ENCODE measurements around the gene TMEM115.

TMEM115 gene

DNA sequence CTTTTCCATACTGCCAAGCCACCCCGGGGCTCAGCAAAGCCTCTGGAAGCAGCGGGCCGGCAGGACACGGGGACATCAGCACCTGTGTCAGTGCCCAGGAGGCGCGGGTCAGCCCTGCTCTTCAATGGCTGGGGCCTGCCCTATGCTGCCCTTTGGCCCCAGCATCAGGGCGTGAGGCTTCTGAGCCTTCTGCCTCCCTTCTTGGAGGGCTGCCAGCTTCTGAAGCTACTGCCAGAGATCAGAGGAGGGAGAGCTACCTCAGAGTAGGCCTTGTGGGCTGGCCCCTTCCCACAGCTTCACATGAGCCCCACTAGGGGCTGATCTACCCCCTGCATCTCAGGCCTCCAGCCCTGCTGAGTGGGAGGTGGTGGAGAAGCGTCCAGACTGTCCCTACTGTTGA lies 13.0 kb upstream of the TMEM115 start (continued):
- TF ChIP-seq ZNF658 (tag by site-specific recombination; IDR thresholded peaks at IDR 0.05), result no peak

DNA sequence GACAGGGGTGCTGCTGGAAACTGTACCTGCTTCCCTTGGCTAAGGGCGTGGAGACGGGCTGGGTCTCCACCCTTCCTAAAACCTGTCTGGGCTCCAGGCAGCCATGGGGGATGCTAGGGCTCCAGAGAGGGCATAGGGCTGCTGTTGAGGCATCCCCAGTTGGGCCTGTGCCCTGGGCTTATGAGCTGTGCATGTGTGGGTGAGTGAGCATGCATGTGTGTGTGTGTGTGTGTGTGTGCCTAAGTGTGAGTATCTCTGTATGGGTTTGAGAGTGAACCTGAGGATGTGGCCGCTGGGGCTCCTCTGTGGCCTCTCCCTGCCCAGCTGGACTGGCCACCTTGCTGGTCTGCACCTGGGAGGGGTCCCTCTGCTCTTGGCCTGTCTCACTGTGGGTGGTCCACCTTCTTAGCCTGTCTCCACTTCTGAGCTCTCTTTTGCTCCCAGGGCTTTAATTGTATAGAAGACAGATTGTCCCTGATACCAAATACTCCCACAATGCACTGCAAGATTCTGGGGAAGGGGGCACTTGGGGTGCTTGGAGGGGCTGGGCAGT lies 11.9 kb upstream of the TMEM115 start:
- Histone ChIP-seq H3K36me3 (ENCODE audit: control insufficient read depth in 2 of 2, insufficient read depth in 1 of 2, low read length in 2 of 2) (no peaks in the 10 kb centered on the region), H3K27ac (ENCODE audit: extremely low read depth, low read depth, low read length) (no peak overlapping the region; the same call in 1 of the 2 replicates), H3K9me3 (ENCODE audit: control insufficient read depth, insufficient read depth, low read depth, low read length) (no peaks in the 10 kb centered on the region), H3K4me3 (ENCODE audit: low read depth, low read length) (no peak overlapping the region), H3K4me1 (ENCODE audit: control insufficient read depth, insufficient read depth, low read length) (no peaks in the 10 kb centered on the region)
- POLR2A ChIA-PET, result interaction anchor here (1.0 kb wide), 1 partner anchor 171 kb away, joined by 3 read pairs; no protein-coding TSS in a partner anchor
- CTCF ChIA-PET, result interaction anchor here (0.6 to 1.0 kb wide), 5 partner anchors 23 to 1402 kb away, joined by 3 read pairs; no protein-coding TSS in a partner anchor
- TF ChIP-seq ZNF433 (tag by site-specific recombination; IDR thresholded peaks at IDR 0.05; ENCODE audit: low read depth) (no peak), ZNF311 (tag by site-specific recombination; IDR thresholded peaks at IDR 0.05; ENCODE audit: borderline replicate concordance) (no peak), KLF7 (tag by site-specific recombination; IDR thresholded peaks at IDR 0.05; ENCODE audit: borderline replicate concordance) (no peak), ZNF529 (tag by site-specific recombination; IDR thresholded peaks at IDR 0.05; ENCODE audit: insufficient replicate concordance) (no peak), ZNF792 (tag by site-specific recombination; IDR thresholded peaks at IDR 0.05) (no peak), GLI4 (tag by site-specific recombination; IDR thresholded peaks at IDR 0.05) (no peak), HOXD13 (CRISPR knock-in tag; IDR thresholded peaks at IDR 0.05; ENCODE audit: borderline replicate concordance) (no peak), GLIS2 (tag by site-specific recombination; IDR thresholded peaks at IDR 0.05) (no peak), ZFHX2 (tag by site-specific recombination; conservative IDR thresholded peaks at IDR 0.05) (peak; percentile 95), ZNF596 (tag by site-specific recombination; IDR thresholded peaks at IDR 0.05) (no peak), EGR2 (tag by site-specific recombination; IDR thresholded peaks at IDR 0.05; ENCODE audit: low read depth) (peak; percentile 74), ZNF16 (tag by site-specific recombination; IDR thresholded peaks at IDR 0.05; ENCODE audit: low read depth) (no peak), ZIC2 (tag by site-specific recombination; IDR thresholded peaks at IDR 0.05) (peak; percentile 55; the same call in 1 of the 2 replicates), ZNF174 (tag by site-specific recombination; IDR thresholded peaks at IDR 0.05) (no peak), ZNF221 (tag by site-specific recombination; IDR thresholded peaks at IDR 0.05; ENCODE audit: borderline replicate concordance) (no peak), ZNF23 (tag by site-specific recombination; IDR thresholded peaks at IDR 0.05; ENCODE audit: borderline replicate concordance) (no peak), BCL11A (tag by site-specific recombination; IDR thresholded peaks at IDR 0.05; ENCODE audit: low read depth) (no peak)
- TF ChIP-seq, protein P1, sequence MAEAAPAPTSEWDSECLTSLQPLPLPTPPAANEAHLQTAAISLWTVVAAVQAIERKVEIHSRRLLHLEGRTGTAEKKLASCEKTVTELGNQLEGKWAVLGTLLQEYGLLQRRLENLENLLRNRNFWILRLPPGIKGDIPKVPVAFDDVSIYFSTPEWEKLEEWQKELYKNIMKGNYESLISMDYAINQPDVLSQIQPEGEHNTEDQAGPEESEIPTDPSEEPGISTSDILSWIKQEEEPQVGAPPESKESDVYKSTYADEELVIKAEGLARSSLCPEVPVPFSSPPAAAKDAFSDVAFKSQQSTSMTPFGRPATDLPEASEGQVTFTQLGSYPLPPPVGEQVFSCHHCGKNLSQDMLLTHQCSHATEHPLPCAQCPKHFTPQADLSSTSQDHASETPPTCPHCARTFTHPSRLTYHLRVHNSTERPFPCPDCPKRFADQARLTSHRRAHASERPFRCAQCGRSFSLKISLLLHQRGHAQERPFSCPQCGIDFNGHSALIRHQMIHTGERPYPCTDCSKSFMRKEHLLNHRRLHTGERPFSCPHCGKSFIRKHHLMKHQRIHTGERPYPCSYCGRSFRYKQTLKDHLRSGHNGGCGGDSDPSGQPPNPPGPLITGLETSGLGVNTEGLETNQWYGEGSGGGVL (tag by site-specific recombination; IDR thresholded peaks at IDR 0.05), result 0 out of 2 replicates have a peak, but pooled peaks have one; percentile 22
- TF ChIP-seq, protein P2, sequence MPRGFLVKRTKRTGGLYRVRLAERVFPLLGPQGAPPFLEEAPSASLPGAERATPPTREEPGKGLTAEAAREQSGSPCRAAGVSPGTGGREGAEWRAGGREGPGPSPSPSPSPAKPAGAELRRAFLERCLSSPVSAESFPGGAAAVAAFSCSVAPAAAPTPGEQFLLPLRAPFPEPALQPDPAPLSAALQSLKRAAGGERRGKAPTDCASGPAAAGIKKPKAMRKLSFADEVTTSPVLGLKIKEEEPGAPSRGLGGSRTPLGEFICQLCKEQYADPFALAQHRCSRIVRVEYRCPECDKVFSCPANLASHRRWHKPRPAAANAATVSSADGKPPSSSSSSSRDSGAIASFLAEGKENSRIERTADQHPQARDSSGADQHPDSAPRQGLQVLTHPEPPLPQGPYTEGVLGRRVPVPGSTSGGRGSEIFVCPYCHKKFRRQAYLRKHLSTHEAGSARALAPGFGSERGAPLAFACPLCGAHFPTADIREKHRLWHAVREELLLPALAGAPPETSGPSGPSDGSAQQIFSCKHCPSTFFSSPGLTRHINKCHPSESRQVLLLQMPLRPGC (tag by site-specific recombination; IDR thresholded peaks at IDR 0.05), result no peak
- TF ChIP-seq, protein P3, sequence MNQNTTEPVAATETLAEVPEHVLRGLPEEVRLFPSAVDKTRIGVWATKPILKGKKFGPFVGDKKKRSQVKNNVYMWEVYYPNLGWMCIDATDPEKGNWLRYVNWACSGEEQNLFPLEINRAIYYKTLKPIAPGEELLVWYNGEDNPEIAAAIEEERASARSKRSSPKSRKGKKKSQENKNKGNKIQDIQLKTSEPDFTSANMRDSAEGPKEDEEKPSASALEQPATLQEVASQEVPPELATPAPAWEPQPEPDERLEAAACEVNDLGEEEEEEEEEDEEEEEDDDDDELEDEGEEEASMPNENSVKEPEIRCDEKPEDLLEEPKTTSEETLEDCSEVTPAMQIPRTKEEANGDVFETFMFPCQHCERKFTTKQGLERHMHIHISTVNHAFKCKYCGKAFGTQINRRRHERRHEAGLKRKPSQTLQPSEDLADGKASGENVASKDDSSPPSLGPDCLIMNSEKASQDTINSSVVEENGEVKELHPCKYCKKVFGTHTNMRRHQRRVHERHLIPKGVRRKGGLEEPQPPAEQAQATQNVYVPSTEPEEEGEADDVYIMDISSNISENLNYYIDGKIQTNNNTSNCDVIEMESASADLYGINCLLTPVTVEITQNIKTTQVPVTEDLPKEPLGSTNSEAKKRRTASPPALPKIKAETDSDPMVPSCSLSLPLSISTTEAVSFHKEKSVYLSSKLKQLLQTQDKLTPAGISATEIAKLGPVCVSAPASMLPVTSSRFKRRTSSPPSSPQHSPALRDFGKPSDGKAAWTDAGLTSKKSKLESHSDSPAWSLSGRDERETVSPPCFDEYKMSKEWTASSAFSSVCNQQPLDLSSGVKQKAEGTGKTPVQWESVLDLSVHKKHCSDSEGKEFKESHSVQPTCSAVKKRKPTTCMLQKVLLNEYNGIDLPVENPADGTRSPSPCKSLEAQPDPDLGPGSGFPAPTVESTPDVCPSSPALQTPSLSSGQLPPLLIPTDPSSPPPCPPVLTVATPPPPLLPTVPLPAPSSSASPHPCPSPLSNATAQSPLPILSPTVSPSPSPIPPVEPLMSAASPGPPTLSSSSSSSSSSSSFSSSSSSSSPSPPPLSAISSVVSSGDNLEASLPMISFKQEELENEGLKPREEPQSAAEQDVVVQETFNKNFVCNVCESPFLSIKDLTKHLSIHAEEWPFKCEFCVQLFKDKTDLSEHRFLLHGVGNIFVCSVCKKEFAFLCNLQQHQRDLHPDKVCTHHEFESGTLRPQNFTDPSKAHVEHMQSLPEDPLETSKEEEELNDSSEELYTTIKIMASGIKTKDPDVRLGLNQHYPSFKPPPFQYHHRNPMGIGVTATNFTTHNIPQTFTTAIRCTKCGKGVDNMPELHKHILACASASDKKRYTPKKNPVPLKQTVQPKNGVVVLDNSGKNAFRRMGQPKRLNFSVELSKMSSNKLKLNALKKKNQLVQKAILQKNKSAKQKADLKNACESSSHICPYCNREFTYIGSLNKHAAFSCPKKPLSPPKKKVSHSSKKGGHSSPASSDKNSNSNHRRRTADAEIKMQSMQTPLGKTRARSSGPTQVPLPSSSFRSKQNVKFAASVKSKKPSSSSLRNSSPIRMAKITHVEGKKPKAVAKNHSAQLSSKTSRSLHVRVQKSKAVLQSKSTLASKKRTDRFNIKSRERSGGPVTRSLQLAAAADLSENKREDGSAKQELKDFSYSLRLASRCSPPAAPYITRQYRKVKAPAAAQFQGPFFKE (tag by site-specific recombination; IDR thresholded peaks at IDR 0.05; ENCODE audit: borderline replicate concordance), result no peak
- TF ChIP-seq, protein P4, sequence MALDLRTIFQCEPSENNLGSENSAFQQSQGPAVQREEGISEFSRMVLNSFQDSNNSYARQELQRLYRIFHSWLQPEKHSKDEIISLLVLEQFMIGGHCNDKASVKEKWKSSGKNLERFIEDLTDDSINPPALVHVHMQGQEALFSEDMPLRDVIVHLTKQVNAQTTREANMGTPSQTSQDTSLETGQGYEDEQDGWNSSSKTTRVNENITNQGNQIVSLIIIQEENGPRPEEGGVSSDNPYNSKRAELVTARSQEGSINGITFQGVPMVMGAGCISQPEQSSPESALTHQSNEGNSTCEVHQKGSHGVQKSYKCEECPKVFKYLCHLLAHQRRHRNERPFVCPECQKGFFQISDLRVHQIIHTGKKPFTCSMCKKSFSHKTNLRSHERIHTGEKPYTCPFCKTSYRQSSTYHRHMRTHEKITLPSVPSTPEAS (tag by site-specific recombination; IDR thresholded peaks at IDR 0.05), result peak; percentile 43
- TF ChIP-seq, protein P5, sequence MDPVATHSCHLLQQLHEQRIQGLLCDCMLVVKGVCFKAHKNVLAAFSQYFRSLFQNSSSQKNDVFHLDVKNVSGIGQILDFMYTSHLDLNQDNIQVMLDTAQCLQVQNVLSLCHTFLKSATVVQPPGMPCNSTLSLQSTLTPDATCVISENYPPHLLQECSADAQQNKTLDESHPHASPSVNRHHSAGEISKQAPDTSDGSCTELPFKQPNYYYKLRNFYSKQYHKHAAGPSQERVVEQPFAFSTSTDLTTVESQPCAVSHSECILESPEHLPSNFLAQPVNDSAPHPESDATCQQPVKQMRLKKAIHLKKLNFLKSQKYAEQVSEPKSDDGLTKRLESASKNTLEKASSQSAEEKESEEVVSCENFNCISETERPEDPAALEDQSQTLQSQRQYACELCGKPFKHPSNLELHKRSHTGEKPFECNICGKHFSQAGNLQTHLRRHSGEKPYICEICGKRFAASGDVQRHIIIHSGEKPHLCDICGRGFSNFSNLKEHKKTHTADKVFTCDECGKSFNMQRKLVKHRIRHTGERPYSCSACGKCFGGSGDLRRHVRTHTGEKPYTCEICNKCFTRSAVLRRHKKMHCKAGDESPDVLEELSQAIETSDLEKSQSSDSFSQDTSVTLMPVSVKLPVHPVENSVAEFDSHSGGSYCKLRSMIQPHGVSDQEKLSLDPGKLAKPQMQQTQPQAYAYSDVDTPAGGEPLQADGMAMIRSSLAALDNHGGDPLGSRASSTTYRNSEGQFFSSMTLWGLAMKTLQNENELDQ (tag by site-specific recombination; IDR thresholded peaks at IDR 0.05; ENCODE audit: low read depth), result no peak

All from HEK293 (cell line).